Measurements from ENCODE around the gene APRT.

The APRT gene

GRCh38 chr16:88771294-88771772 lies 40.4 kb downstream of the APRT start:
- no peak for DNase-seq

- DNase-seq = peak; percentile 26 to 88
Observed at GRCh38 chr16:88770461-88771293, 41.1 kb downstream of the APRT start.

GRCh38 chr16:88769617-88770460 lies 41.9 kb downstream of the APRT start:
- DNase-seq = no peak

- no peak for DNase-seq
Observed at GRCh38 chr16:88768071-88768783, 43.5 kb downstream of the APRT start.

GRCh38 chr16:88767546-88768070 lies 44.1 kb downstream of the APRT start:
- no peak for DNase-seq

- no peak for DNase-seq
Observed at GRCh38 chr16:88766975-88767374, 44.8 kb downstream of the APRT start.

- DNase-seq = no peak
Observed at GRCh38 chr16:88764913-88765349, 46.8 kb downstream of the APRT start.

GRCh38 chr16:88764080-88764479 lies 47.6 kb downstream of the APRT start:
- no peak for DNase-seq

- no peak for DNase-seq
Observed at GRCh38 chr16:88763502-88764053, 48.1 kb downstream of the APRT start.

- no peak for DNase-seq
Observed at GRCh38 chr16:88762941-88763340, 48.8 kb downstream of the APRT start.

- no peak for DNase-seq
Observed at GRCh38 chr16:88762258-88762870, 49.4 kb downstream of the APRT start.

- DNase-seq = no peak
Observed at GRCh38 chr16:88761830-88762229, 49.9 kb downstream of the APRT start.

- no peak for DNase-seq
Observed at GRCh38 chr16:88761143-88761534, 50.6 kb downstream of the APRT start.

GRCh38 chr16:88760424-88761142 lies 51.1 kb downstream of the APRT start:
- no peak for DNase-seq

- DNase-seq = no peak
Observed at GRCh38 chr16:88759976-88760350, 51.8 kb downstream of the APRT start.
